ENCODE measurements around the gene CSMD2.

- TF ChIP-seq CTCF (IDR thresholded peaks at IDR 0.05; ENCODE audit: low read depth, low read length), result no peak
- no peak for TF ChIP-seq EZH2phosphoT487 (IDR thresholded peaks at IDR 0.05; ENCODE audit: low read depth)
Observed at GRCh38 chr1:33643216-33643615, 521.8 kb downstream of the CSMD2 start.
